WTC11 (cell line): ENCODE results near the gene SLC2A4RG. TPM values are rescaled to one million over a fixed set of nuclear protein-coding genes. Genes with fewer than 3 reads are reported as not detected.

ENCODE experiments used
- ATAC-seq: fragments of 200-7000 bp; cut with Tn5 transposase; 2 replicates; pipeline ENCODE4 v1.10.0; 2021; ENCODE audit warnings: mild to moderate bottlenecking, moderate library complexity
- CTCF ChIA-PET: fragments of 300-600 bp; sonication (Branson Sonifier 250); formaldehyde crosslinking; loops from one replicate; lab custom pipeline; 2021; ENCODE audit warnings: antibody characterized with exemption; lab: Charles Lee
- POLR2A ChIA-PET: fragments of 350-600 bp; sonication (Branson Sonifier 250); formaldehyde crosslinking; loops from one replicate; lab custom pipeline; 2021; ENCODE audit warnings: antibody characterized with exemption; lab: Charles Lee
- DNase-seq: peaks from one replicate; pipeline ENCODE4 v3.0.0; 2021; ENCODE audit warnings: low spot score
- H3K27ac Mint-ChIP-seq: 2 replicates; pipeline ENCODE4 v1.8.0; 2021; ENCODE audit warnings: mixed read lengths
- H3K27me3 Mint-ChIP-seq: 2 replicates; pipeline ENCODE4 v1.8.0; 2021; ENCODE audit warnings: low read depth, mild to moderate bottlenecking, moderate library complexity, mixed read lengths
- H3K36me3 Mint-ChIP-seq: 2 replicates; pipeline ENCODE4 v1.8.0; 2021; ENCODE audit warnings: mixed read lengths
- H3K4me1 Mint-ChIP-seq: 2 replicates; pipeline ENCODE4 v1.8.0; 2022; ENCODE audit warnings: mixed read lengths
- H3K4me3 Mint-ChIP-seq: 2 replicates; pipeline ENCODE4 v1.8.0; 2021; ENCODE audit warnings: mild to moderate bottlenecking, moderate library complexity, mixed read lengths
- H3K9me3 Mint-ChIP-seq: 2 replicates; pipeline ENCODE4 v1.8.0; 2021; ENCODE audit warnings: mixed read lengths
- ARID4B ChIP-seq: sonication (generic); formaldehyde crosslinking; IDR thresholded peaks from 2 replicates; pipeline ENCODE4 v1.8.0; 2023; ENCODE audit warnings: missing genetic modification reagents, mild to moderate bottlenecking, borderline replicate concordance
- ATF1 ChIP-seq: sonication (generic); formaldehyde crosslinking; IDR thresholded peaks from 2 replicates; pipeline ENCODE4 v1.8.1; 2023; ENCODE audit warnings: mild to moderate bottlenecking, moderate library complexity, missing genetic modification reagents
- CTCF ChIP-seq: fragments of 200-600 bp; IDR thresholded peaks from 2 replicates; pipeline ENCODE4 v1.8.0; 2022; ENCODE audit warnings: antibody characterized with exemption
- ELF4 ChIP-seq: sonication (generic); formaldehyde crosslinking; IDR thresholded peaks from 2 replicates; pipeline ENCODE4 v1.8.1; 2022; ENCODE audit warnings: low read depth, mild to moderate bottlenecking, moderate library complexity, missing genetic modification reagents
- EMX1 ChIP-seq: fragments of 250-450 bp; sonication (Bioruptor Pico); IDR thresholded peaks from 2 replicates; pipeline ENCODE4 v1.8.0; 2021; ENCODE audit warnings: mild to moderate bottlenecking
- GTF2I ChIP-seq: fragments of 250-450 bp; sonication (Bioruptor Pico); conservative IDR thresholded peaks from 2 replicates; pipeline ENCODE4 v1.4.0; 2021; ENCODE audit warnings: mild to moderate bottlenecking
- HMGA2 ChIP-seq: fragments of 250-450 bp; sonication (Bioruptor Pico); IDR thresholded peaks from 2 replicates; pipeline ENCODE4 v1.4.0; 2021; ENCODE audit warnings: mild to moderate bottlenecking, moderate library complexity
- NFATC4 ChIP-seq: fragments of 250-450 bp; sonication (Bioruptor Pico); IDR thresholded peaks from 2 replicates; pipeline ENCODE4 v1.9.0; 2021; ENCODE audit warnings: mild to moderate bottlenecking
- NR2C2 ChIP-seq: sonication (generic); formaldehyde crosslinking; IDR thresholded peaks from 2 replicates; pipeline ENCODE4 v1.8.0; 2022; ENCODE audit warnings: mild to moderate bottlenecking, missing genetic modification reagents
- OVOL2 ChIP-seq: fragments of 250-450 bp; sonication (Bioruptor Pico); IDR thresholded peaks from 2 replicates; pipeline ENCODE4 v1.9.0; 2021; ENCODE audit warnings: mild to moderate bottlenecking, borderline replicate concordance
- SMAD3 ChIP-seq: sonication (generic); formaldehyde crosslinking; IDR thresholded peaks from 2 replicates; pipeline ENCODE4 v1.8.0; 2022; ENCODE audit warnings: missing genetic modification reagents, mild to moderate bottlenecking, borderline replicate concordance
- SMAD4 ChIP-seq: sonication (generic); formaldehyde crosslinking; IDR thresholded peaks from 2 replicates; pipeline ENCODE4 v1.8.0; 2022; ENCODE audit warnings: mild to moderate bottlenecking, missing genetic modification reagents
- TEAD4 ChIP-seq: sonication (generic); formaldehyde crosslinking; IDR thresholded peaks from 2 replicates; pipeline ENCODE4 v1.8.0; 2022; ENCODE audit warnings: mild to moderate bottlenecking, missing genetic modification reagents
- ZNF423 ChIP-seq: fragments of 250-450 bp; sonication (Bioruptor Pico); IDR thresholded peaks from 2 replicates; pipeline ENCODE4 v2.1.2; 2022; ENCODE audit warnings: mild to moderate bottlenecking, moderate library complexity
- ZNF532 ChIP-seq: fragments of 250-450 bp; sonication (Bioruptor Pico); IDR thresholded peaks from 2 replicates; pipeline ENCODE4 v1.9.0; 2021; ENCODE audit warnings: mild to moderate bottlenecking, borderline replicate concordance
- ZNF671 ChIP-seq: fragments of 250-450 bp; sonication (Bioruptor Pico); IDR thresholded peaks from 2 replicates; pipeline ENCODE4 v1.8.0; 2021; ENCODE audit warnings: mild to moderate bottlenecking
- total RNA-seq: library from RNA; stranded (reverse); gene quantifications from 3 replicates; pipeline ENCODE4 v1.2.3, GENCODE V29; 2021

The SLC2A4RG gene
- total RNA-seq, 1 experiment from 2014 or later = 43.3 TPM

- ATAC-seq = no peak
- no peaks in the 10 kb centered on the region for H3K9me3 Mint-ChIP-seq
- ChIA-PET CTCF (no interaction called here), POLR2A (no interaction called here)
- peaks cover under 1% of the 10 kb centered on the region for H3K4me1 Mint-ChIP-seq
- DNase-seq = no peak
- H3K27me3 Mint-ChIP-seq = peaks cover 3% of the 10 kb centered on the region; the same call in 1 of the 2 replicates
- no peak overlapping the region for H3K4me3 Mint-ChIP-seq
- TF ChIP-seq ATF1 (CRISPR knock-in tag) (no peak), HMGA2 (CRISPR knock-in tag) (no peak), EMX1 (CRISPR knock-in tag) (no peak), ELF4 (CRISPR knock-in tag) (no peak)
- H3K27ac Mint-ChIP-seq = peak overlapping the region; percentile 84; the same call in 1 of the 2 replicates
- H3K36me3 Mint-ChIP-seq = peaks cover 14% of the 10 kb centered on the region
Observed at GRCh38 chr20:63690898-63691710, 48.5 kb upstream of the SLC2A4RG start.

- no peak overlapping the region for H3K4me3 Mint-ChIP-seq
- no peaks in the 10 kb centered on the region for H3K9me3 Mint-ChIP-seq
- peak overlapping the region; percentile 84; the same call in 1 of the 2 replicates for H3K27ac Mint-ChIP-seq
- POLR2A ChIA-PET = no interaction called here
- peaks cover 14% of the 10 kb centered on the region for H3K36me3 Mint-ChIP-seq
- H3K27me3 Mint-ChIP-seq = peaks cover 3% of the 10 kb centered on the region; the same call in 1 of the 2 replicates
- CTCF ChIA-PET = no interaction called here
- DNase-seq = no peak
- H3K4me1 Mint-ChIP-seq = peaks cover 3% of the 10 kb centered on the region
- ATAC-seq = no peak
- TF ChIP-seq OVOL2 (CRISPR knock-in tag) (no peak), ARID4B (CRISPR knock-in tag) (no peak), ZNF423 (CRISPR knock-in tag) (no peak), CTCF (no peak), NR2C2 (no peak), SMAD3 (CRISPR knock-in tag) (no peak), ZNF671 (no peak), NFATC4 (CRISPR knock-in tag) (no peak), GTF2I (CRISPR knock-in tag) (no peak)
Observed at GRCh38 chr20:63691711-63692435, 47.7 kb upstream of the SLC2A4RG start.

GRCh38 chr20:63692436-63693082, 47.0 kb upstream of the SLC2A4RG start:
- peaks cover 3% of the 10 kb centered on the region; the same call in 1 of the 2 replicates for H3K27me3 Mint-ChIP-seq
- ChIA-PET CTCF (no interaction called here), POLR2A (no interaction called here)
- H3K4me1 Mint-ChIP-seq = peaks cover 7% of the 10 kb centered on the region
- no peak for TF ChIP-seq TEAD4
- no peak for TF ChIP-seq ZNF532 (CRISPR knock-in tag)
- TF ChIP-seq SMAD4 = no peak
- TF ChIP-seq CTCF = no peak
- TF ChIP-seq, all 79 proteins: peak for 0
- no peak for DNase-seq
- Mint-ChIP-seq H3K27ac (no peak overlapping the region), H3K4me3 (no peak overlapping the region), H3K9me3 (no peaks in the 10 kb centered on the region), H3K36me3 (peaks cover 14% of the 10 kb centered on the region)
- ATAC-seq = no peak
